Measurements from ENCODE around the gene PLA2G6. TPM values are rescaled to one million over a fixed set of nuclear protein-coding genes. Genes with fewer than 3 reads are reported as not detected.
A peak's percentile ranks its signal among the peaks of the same experiment; 100 is the strongest.

Gene PLA2G6
- total RNA-seq, result 32.1 TPM

- peak; percentile 89 for ATAC-seq
Observed at GRCh38 chr22:38181453-38182200, at the start of gene PLA2G6. Gene PLA2G6, minus strand, starts transcription at chr22:38181830. Its CDS starts 12,404 bp downstream, at chr22:38169426.

GRCh38 chr22:38230916-38231315, 49.3 kb upstream of the PLA2G6 start:
- ATAC-seq, result no peak

More at GRCh38 chr22:38181453-38182200, at the start of gene PLA2G6:
- DNase-seq (ENCODE audit: low spot score), result peak; percentile 99

GRCh38 chr22:38230108-38230825, 48.6 kb upstream of the PLA2G6 start:
- no peak for DNase-seq (ENCODE audit: low spot score)
- peak; percentile 80 for ATAC-seq

More at GRCh38 chr22:38230916-38231315, 49.3 kb upstream of the PLA2G6 start:
- no peak for DNase-seq (ENCODE audit: low spot score)

GRCh38 chr22:38228873-38229740, 47.5 kb upstream of the PLA2G6 start:
- DNase-seq (ENCODE audit: low spot score) (no peak), ATAC-seq (no peak)

GRCh38 chr22:38228326-38228872, 46.8 kb upstream of the PLA2G6 start:
- DNase-seq (ENCODE audit: low spot score) (no peak), ATAC-seq (no peak)

- ATAC-seq, result no peak
Observed at GRCh38 chr22:38226853-38227649, 45.4 kb upstream of the PLA2G6 start.

GRCh38 chr22:38223289-38223960, 41.8 kb upstream of the PLA2G6 start:
- peak; percentile 12 for ATAC-seq
- DNase-seq (ENCODE audit: low spot score), result no peak

More at GRCh38 chr22:38226853-38227649, 45.4 kb upstream of the PLA2G6 start:
- DNase-seq (ENCODE audit: low spot score), result no peak

GRCh38 chr22:38222797-38223119, 41.1 kb upstream of the PLA2G6 start:
- ATAC-seq (no peak), DNase-seq (ENCODE audit: low spot score) (no peak)

GRCh38 chr22:38221908-38222796, 40.5 kb upstream of the PLA2G6 start:
- no peak for ATAC-seq
- DNase-seq (ENCODE audit: low spot score), result no peak

GRCh38 chr22:38221407-38221806, 39.8 kb upstream of the PLA2G6 start:
- no peak for ATAC-seq
- no peak for DNase-seq (ENCODE audit: low spot score)

GRCh38 chr22:38220653-38221386, 39.2 kb upstream of the PLA2G6 start:
- DNase-seq (ENCODE audit: low spot score) (no peak), ATAC-seq (no peak)

GRCh38 chr22:38220163-38220562, 38.5 kb upstream of the PLA2G6 start:
- ATAC-seq (no peak), DNase-seq (ENCODE audit: low spot score) (no peak)

- ATAC-seq (no peak), DNase-seq (ENCODE audit: low spot score) (no peak)
Observed at GRCh38 chr22:38219632-38220031, 38.0 kb upstream of the PLA2G6 start.

- DNase-seq (ENCODE audit: low spot score) (no peak), ATAC-seq (peak; percentile 8)
Observed at GRCh38 chr22:38218661-38219622, 37.3 kb upstream of the PLA2G6 start.

GRCh38 chr22:38215156-38216038, 33.8 kb upstream of the PLA2G6 start:
- no peak for DNase-seq (ENCODE audit: low spot score)
- no peak for ATAC-seq
